Embryonic facial prominence (tissue), 1 donor: ENCODE measurements around the gene CHN1.

Experiments used
- DNase-seq: peaks from one replicate; pipeline ENCODE4 v3.0.0-alpha.2; 2016; ENCODE audit errors: extremely low spot score

CHN1 gene

DNA sequence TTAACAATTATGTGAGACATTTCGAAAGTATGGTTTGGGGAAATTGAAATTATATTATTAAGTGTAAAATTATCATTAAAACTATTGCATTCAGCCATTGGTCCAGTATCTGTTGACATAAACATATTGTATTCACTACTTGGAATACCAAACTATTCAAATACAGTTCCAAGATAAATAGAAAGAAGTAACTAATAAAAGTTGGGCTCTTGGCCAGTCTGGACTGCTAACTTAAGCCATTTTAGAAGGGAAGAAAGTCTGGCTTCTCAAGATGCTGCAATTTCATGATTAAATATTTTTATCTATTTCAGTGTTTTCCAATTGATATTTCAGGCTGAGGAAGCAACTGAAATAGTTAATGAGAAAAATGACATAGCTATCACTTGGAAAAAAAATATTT lies 131.1 kb downstream of the CHN1 start:
- DNase-seq = no peak

DNA sequence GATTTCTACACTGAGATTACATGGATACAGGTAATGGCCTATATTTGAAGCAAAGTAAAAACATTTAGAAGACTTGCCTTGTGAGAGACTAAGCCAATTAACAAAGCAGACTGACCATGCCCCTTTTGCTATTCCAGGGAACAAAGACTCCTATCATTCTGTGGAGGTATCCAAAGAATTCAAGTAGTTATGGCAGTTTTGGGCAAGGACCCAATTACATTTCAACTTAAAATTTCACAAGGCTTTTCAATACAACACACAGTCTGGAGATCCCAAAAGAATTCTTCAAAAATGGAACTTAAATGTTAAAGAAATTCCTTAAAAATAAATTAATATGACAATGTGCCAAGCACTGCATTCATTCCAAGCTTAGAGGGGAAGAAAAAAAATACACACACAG lies 131.7 kb downstream of the CHN1 start:
- no peak for DNase-seq

DNA sequence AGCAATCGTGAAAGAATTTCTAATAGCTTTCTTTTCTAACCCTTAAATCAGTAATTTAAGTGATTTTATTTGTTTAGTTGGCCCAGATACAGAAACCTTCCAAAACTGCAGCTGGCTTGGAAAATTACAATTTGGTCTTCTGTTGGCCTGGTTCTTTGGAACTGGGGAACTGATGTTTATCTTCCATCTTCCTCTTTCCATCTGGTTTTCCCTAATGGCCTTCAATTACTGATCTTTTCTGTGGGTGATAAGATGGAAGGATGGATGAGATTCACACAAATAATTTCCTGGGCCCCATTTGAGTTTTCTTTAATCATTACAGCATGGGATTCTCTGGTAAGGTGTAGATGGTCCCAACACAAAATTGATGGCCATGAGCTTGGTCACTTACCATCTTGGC lies 134.4 kb downstream of the CHN1 start:
- no peak for DNase-seq

DNA sequence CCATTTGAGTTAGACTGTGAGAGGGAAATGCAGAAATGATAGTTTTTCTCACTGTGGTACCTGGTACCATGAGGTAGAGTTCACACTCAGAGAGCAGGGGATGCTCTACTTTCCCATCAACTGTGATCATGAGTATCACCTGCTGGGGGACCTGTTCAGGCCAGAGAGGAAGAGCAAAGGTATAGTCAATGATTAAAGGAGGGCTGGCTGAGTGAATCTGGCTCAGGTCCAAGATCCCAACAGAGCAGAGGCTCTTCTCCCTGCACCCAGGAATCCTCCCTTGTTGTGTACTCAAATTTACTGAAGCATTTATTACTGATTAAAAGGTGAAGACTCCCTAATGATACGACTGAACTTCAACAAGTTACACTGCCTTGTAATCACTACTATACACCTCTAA lies 136.3 kb downstream of the CHN1 start:
- no peak for DNase-seq

DNA sequence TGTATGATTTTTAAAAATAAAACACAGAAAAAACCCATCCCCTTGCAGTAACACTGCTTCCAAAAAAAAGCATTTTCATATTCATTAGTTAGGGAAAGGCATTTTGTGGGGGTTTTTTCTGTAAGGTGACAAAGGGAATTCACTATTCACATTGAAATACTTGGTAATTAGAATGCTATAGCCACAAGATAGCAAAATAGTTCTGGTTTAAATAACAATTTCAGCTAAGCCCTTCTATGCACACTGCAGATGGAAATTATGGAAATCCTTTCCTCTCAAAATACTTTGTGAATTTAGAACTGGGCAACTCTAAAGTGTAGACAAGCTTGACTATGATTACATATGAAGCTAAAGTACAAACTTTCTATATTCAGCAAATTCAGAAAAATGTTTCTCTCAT lies 138.8 kb downstream of the CHN1 start:
- no peak for DNase-seq

DNA sequence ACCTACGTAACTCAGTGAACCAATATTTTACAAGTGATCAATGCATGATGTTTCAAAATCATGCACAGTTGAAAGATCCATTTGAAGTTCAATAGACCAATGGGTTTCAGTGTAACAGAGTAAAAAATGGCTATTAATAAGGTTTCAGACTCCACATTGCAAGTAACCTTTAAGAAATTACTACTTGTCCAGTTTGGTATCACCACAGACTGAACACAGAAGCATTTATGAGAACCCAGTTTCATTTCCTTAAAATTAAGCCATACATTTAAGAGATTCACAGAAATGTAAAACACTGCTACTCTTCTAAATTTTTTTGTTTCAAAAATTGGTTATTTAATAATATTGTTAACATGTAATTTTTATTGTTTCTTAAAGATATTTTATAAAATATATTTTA lies 142.0 kb downstream of the CHN1 start:
- DNase-seq = no peak

DNA sequence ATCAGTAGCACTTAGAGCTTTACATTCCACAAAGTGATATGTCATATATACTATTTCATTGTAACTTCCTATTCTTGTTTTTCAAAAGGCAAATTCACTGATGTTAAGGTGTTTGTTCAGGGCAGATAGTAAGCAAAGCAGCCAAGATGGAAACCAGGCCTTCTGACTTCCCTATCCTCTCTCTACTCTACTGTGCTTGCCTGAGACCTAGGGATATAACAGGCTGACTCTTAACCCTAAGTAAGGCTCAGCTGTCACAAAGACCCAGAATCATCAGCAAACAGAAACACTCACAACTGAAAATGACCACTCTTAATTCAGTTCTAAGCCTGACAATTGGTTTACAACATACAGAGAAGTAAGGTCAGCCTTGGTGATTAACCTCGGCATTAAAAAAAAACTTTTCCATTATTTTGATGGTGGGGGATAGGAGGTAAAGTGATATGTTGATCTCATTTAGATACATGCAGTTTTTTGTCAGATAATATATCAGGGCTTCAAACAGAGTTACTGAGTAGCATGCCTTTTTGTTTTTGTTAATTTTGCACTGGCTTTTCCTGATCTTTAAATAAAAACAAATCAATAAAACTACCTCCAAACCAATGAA lies 145.5 kb downstream of the CHN1 start:
- DNase-seq = no peak

DNA sequence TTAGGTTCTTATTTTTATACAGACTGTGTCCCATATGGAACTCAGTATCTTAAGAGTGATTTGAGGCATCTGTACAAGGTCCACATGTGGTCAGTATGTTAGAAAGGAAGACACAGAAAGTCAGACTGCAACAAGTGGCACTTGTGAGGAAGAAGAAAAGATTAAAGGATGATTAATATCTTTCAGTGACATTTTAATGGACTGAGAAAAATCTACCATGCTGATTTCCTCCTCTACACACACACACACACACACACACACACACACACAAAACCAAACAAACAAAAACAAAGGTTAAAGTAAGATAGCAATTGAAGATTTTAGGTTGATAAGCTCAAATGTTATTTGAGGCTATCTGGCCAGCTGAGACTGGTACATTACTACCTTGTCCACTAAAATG lies 146.4 kb downstream of the CHN1 start:
- no peak for DNase-seq

DNA sequence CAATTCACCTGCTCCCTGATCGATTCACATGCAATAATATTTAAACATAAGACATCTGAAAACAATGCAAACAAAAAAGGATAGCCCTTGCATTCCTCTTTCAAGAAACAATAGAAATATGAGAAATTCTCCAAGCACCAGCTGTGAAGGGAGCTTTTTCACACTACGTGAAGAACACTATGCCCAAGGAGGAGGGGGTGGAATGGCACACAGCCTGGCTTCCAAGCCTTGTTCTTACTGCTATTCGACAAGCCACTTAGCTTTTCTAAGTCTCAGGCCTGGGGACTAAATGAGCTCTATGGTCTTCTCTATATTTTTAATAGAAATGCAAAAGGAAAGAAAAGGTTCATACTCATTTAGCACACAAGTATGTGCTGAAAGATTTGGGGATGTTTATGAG lies 148.7 kb downstream of the CHN1 start:
- no peak for DNase-seq

DNA sequence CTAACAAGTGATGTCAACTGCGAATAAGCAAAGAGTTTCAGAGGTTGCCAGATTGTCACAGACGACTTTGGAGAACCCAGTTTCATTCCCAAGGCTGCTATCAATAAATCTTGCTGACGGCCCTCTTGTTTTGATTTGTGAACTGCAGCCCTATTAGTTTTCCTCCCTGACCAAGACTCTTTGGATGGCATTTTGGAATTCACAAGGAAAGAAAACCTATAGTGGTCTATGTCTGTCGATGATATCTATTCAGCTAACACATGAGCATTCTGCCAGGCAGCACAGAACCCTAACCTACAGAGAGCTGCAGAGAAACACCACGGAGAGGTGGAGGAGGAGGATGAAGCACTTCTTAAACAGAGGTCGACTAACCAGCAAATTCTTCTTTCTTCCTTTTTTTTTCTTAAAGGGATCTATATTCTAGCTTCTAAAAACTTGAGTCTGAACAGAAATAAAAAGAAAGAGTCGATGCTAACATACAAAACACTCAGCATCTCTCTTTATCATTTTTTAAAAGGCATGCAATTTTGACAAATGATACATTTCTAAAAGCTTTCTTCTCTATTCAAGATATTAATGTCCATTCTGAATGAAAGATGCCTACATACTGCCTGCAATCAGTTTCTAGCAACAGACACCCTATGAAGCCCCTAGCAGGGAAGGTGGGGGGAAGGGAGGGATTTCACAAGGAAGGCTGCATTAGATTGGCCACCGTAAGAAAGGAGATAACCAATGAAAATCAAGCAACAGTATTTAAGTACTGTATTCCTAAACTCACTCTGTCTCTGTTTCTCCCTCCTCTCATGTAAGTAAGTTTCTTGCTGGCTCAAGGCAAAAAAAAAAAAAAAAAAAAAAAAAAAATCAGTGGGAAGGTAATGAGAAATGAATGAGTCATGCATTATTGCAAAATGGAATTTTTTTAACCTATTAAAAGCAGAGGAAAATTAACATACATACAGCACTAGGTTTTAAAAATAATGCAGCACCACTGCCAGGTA lies 157.9 kb downstream of the CHN1 start:
- DNase-seq = peak; percentile 80

DNA sequence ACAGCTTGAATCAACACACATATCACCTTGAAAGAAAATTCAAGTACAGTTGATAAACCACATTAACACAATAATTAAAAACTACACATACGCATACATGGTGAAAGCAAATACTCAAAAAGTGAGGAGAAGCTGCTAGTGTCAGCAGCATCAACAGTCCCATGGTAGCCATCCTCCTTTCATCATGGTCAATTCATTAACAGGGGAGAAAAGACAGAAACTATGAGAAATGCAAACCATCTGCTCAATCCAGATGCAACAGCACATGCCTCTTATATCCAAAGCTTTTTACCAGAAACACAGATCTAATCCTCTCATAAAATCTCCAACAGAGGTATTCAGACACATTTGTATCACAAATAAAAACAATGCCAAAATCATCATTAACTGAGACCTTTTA lies 159.0 kb downstream of the CHN1 start:
- DNase-seq = no peak

DNA sequence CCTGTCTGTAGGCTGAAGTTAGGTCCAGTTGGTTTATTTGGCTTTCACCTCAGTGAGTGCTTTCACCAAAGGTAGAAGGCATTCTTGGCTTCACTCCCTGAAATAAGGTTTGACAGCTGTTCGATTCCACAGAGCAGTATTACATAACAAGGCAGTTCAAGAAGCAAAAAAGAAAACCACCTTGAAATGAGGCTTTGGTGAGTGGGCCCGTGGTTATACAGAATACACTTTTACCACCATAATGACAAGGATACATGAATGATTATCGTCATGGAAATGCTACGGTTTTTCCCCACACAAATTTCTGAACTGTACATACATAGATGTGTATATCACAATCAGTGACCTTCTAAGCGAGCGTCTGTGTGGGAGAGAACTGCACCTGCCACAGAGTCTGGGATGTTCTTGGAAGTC lies 160.9 kb downstream of the CHN1 start:
- DNase-seq = no peak

DNA sequence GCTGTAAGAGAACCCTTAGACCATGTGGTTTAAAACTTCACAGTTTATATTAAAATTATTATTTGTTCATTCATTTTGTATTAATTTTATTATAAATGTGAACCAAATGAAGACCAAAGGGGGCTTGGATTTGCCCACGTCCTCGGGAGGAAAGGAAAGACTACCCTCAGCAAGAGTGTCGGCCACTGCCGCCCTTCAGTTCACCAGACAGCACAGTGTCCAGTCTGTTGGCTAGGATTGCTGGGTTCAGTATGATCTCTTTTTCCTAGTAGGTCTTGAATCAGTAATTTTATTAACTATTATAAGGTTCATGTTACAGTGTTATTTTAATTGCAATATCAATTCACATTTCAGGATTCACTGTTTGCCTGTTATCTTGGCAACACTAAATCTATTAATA lies 162.7 kb downstream of the CHN1 start:
- DNase-seq = no peak

DNA sequence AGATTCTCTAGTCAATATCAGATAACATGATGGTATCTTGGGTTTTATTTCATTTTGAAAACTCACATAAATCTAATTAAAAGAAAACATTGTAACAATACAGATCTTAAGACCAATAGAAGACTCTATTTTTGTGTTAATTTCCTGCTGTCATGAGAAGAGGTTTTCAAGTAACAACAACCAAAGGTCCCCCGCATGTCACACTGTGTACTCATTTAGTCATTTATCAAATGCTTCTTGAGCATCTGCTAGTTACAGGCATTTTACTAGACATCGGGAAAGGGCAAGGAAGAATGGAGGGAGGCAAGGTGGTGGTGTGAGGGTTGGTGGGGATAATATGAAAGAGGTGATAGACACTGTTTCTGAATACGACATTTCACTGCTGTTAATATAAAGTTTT lies 163.2 kb downstream of the CHN1 start:
- no peak for DNase-seq

DNA sequence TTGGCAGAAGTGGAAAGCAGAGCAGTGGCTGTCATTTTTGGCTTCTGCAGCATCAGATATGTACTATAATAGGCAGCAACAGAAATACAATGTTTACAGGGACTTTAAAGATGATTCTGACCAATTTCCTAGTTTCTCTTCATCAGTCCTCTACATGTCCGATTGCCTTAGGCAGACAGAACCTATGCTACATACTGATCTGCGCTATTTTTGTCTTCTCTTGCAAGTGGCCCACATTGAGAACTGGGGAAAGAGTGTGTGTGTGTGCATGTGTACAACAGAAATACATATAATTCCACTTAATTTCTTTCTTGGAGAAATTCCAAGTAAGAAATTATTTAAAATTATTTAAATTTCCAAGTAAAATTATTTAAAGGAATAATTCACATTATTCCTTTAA lies 163.8 kb downstream of the CHN1 start:
- DNase-seq = no peak

DNA sequence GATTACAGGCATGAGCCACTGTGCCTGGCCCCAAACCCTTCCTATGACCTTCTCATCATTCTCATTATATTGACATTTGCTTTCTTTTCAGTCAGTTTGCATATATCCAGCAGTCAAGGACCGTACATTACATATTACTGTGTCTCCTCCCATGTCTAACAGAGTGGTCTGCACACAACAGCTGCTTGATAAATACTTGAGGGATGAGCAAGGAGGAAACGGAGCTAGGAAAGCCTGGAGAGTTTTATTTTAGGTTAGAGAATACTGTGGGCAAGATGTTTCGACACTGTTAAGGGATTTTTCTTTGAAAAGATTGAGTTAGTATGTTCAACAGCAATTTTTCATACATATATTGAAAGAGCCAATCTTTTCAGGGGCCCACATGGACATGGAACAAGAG lies 164.7 kb downstream of the CHN1 start:
- no peak for DNase-seq

DNA sequence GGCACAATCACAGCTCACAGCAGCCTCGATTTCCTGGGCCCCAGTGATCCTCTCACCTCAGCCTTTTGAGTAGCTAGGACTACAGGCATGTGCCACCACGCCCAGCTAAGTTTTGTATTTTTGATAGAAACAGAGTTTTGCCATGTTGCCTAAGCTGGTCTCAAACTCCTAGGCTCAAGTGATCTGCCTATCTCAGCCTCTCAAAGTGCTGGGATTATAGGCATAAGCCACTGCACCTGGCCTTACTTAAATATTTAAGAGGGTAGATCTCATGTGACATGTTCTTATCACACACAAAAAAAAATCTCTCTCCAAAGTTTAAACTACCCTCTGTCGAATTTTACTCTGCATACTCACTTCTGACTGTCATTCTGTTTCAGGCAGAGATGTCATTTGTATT lies 165.5 kb downstream of the CHN1 start:
- DNase-seq = no peak

DNA sequence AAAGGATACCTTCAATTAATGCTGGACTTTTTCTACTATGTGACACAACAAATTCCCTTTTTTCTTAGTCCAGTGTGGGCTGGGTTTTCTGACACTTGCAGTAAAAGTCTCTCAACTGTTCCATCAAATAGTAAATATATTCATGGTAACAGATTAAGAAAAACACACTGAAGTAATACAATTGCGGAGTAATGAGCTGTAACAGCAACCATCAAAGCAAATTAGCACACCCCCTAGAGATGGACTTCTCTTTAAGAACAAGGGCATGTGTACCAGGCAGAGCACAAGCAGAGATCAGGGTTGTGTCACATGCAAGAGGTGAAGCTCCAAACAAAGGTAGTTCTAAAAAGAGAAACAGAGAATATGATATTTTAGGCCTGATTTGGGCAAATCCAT lies 168.2 kb downstream of the CHN1 start:
- DNase-seq = no peak

DNA sequence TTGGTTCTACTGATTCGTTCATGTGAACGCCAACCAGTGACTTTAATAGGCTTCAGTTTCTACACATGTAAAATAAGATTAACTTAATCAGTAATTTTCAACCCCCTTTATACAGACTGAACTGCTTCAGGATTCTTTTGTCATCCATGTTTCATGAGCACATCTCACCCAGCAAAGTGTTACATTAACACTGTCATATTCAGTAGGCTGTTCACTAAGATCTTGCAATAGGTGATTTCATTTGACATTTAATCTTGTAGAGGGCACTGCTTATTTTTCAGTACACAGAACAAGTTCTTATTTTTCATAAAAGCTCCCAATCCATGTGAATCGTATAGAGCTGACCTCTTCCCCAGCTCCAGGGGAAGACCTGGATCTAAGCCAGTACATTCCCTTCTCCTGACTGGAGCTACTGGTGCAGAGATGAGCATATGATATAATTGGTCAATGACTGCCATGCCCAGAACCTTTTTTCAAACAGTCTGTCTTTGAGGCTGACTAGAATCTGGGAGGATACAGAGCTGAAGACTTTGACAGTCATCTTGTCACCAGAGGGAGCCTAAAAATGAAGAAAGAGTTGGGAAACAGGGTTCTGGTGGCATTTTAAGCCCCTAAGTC lies 168.7 kb downstream of the CHN1 start:
- DNase-seq = no peak

DNA sequence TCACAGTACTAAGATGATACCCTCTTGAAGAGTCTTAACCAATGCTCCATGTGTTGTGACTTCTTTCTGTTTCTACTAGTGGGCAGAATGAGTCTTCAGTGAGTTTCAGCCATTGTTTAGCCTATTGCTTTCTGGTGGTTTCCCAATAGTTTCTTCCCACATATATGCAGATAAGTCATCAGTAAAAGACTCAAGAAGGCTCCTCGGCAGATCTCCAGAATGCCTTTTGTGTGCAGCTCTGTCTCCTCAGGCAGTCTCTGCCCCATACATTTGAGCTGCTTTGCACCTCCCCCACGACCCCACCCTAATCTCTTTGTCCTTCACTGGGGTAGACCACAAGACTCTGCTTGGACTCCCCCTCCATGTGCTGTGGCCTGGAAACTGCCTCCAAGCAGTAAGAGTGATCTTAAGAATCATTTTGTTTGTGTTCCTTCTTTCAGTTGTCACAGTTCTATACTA lies 169.4 kb downstream of the CHN1 start:
- no peak for DNase-seq

DNA sequence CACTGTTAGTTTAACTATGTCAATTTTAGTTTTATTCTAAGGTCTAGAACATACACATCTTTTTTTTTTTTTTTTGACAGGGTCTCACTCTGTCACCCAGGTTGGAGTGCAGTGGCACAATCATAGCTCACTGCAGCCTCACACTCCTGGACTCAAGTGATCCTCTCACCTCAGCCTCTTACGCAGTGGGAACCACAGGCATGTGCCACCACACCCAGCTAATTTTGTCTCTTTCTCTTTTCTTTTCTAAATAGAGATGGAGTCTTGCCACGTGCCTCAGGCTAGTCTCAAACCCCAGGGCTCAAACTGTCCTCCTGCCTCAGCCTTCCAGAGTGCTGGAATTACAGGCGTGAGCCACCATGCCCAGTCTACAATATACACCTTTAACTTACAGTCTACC lies 171.4 kb downstream of the CHN1 start:
- no peak for DNase-seq

DNA sequence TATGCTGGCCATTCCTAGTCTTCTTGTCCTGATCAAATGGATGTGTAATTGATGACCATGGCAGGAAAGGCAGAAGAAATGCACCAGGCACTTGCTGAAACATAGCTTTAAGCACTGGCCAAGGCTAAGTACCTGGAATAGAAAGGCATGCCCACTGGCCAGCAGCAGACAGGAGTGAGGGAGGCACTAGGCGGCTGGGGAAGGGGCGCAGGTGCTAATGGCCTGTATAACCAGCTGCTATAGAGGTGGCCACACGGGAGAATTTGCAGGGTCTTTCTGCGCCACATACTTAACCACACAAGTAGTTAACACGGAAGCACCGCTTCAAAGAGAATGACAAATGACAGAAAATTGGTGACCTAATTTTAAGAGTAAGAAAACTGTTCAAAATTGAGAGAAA lies 174.6 kb downstream of the CHN1 start:
- DNase-seq = no peak

DNA sequence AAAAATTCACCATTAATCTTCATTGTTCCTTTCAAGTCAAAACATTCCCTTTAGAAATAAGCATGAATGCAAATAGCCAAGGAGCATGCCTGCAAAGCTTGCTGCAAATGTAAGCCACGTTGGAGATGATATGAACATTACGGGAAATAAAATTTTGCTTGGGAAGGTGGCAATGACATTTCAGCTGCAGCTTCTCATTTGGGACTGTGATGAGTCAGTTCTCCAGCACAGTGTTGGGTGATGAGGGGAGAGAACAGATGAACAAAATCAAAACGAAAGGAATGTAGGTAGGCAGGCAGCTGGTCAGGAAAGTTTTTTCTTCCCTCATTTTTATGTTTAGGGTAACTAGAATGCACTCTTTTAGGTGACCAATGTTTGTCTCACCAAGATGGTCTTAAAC lies 175.6 kb downstream of the CHN1 start:
- no peak for DNase-seq
